Stimulated activated naive CD4-positive, alpha-beta T cell treated with Interleukin-2 at 50 U/mL for 16 hours (primary cell): ENCODE data around the gene KRT6B.
"Not testable (repeated sequence)": the region's sequence is repeated elsewhere in the genome, so short reads cannot be mapped to it uniquely, and the experiment has no call there.

Experiments used
- DNase-seq: peaks from one replicate; lab custom pipeline; 2025; lab: John Stamatoyannopoulos, UW

Gene KRT6B

DNA sequence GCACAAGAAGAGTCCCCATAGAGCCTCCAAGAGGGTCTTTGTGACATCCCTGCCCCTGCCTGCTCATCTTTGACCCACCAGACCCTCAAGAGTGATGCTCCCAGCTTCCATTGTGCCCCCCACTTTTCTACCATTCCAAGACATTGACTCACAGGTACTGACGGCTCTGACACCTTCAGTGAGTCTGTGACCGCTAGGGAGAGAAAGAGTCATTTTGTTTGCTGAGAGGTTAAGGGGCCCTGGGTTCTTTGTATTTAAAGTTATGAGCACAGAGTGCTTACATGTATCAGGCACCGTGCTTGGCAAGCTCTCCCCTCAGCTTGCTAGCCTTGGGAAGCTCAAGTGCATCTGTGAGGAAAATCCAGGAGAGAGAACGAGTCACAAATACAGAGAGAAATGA, 38.7 kb downstream of the KRT6B start:
- DNase-seq: no peak

GRCh38 chr12:52411815-52412214, 40.1 kb downstream of the KRT6B start:
- DNase-seq: no peak

DNA sequence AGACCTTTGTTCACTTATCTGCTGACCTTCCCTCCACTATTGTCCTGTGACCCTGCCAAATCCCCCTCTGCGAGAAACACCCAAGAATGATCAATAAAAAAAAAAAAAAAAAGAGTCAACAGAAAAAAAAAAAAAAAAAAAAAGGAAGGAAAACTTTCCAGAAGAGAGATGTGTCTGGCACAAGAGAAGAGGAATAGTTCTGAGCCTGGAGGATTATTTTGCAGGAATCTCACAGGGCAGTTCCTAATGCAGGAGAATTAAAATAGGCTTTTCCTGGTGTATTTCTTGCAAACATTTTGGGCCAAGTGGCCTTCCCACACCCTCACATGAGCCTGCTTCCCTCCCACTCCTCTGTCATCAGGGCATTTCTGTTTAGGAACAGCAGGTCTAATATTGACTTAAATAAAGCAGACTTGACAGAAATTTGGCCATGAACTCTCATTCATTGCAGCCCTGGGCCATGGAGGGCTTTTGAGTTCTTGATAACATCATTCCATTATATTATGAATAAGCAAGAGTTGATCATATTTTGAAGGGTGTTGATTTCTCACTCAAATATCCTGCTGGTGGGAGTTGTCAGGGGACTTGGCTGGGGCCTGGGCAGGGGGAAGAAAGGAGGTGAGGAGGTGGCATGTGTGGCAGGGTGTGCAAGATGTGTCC, 41.2 kb downstream of the KRT6B start:
- not testable (repeated sequence) for DNase-seq

DNA sequence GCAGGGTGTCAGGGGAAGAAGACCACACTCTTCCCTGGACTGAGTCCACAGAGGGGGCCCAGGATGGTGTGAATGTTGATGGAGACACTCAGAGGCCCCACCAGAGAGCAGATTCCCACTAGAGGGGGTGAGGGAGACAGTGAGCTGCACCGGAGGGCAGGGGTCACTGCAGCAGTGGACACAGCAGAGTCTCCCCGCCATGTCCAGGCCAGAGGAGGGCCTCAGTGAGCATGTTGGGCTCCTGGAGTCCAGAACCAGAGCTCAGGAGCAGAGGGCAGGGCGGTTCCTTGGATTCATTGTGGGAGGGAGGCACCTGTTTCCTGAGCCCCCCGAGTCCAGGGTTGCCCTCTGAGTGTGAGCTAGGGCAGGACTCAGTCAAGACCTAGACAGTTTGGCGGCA, 44.0 kb downstream of the KRT6B start:
- no peak for DNase-seq

GRCh38 chr12:52405922-52406385, 46.0 kb downstream of the KRT6B start, which contains the start of gene KRT82:
Gene KRT82 (minus strand): TSS chr12:52406335. CDS start chr12:52406277, 58 bp downstream.
- DNase-seq: no peak

DNA sequence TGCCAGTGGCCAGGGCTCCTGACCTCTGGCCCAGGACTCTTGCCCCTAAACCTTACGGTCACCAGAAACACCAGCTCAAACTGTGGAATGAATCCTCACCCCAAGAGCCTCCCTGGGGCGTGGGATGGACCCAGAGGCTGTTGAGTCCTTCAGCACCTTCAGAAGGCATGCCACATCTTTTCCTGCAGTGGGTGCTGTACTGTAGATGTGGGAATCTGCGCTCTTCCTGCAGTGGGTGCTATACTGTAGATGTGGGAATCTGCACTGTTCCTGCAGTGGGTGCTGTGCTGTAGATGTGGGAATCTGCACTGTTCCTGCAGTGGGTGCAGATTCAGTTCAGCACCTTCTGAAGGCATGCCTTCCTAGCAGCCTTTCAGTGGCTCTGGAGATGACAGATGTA, 47.0 kb downstream of the KRT6B start:
- no peak for DNase-seq

- DNase-seq: no peak
These were observed 48.4 kb downstream of the KRT6B start for GRCh38 chr12:52403561-52403960.

GRCh38 chr12:52402873-52403540, 48.9 kb downstream of the KRT6B start:
- DNase-seq: no peak

DNA sequence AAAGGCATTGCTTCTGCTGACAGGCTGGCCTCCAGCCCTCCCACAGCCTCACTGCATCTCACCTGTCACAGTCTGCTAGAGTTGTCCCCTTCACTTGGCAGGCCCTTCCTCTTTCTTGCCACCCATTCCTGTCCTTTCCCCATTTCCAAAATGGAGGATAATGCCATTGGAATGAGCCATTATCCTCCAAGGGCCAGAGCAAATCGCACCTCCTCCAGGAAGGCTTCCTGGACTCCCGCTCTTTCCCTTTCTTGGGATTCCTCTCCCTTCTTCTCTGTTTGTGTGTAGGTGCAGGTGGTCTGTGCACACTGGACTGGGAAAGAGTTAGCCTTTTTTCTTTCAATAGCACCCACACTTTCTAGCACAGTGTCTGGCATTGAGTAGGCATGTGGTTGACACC, 49.6 kb downstream of the KRT6B start:
- DNase-seq: no peak

- no peak for DNase-seq
These were observed 50.0 kb downstream of the KRT6B start for GRCh38 chr12:52401926-52402325.

DNA sequence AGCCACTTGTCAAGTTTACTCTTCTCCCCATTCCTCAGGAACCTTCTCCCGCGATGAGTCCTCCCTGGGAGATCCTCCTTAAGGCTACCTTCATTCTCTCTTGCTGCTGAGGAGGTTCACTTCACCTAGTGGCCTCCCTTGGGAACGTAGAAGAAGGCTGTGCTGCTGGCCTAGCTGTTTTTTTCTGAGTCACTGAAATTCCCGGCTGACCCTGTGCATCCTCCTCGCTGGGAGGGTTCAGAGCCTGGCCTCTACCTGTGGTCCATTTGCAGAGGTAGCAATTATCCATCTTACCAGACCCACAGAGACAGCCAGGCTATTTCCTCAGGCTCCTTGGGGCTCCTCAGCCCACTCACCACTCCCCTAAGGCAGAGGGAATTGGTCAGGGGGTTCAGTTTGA, 50.4 kb downstream of the KRT6B start:
- DNase-seq: no peak

- DNase-seq: no peak
These were observed 51.0 kb downstream of the KRT6B start for GRCh38 chr12:52400906-52401305.

DNA sequence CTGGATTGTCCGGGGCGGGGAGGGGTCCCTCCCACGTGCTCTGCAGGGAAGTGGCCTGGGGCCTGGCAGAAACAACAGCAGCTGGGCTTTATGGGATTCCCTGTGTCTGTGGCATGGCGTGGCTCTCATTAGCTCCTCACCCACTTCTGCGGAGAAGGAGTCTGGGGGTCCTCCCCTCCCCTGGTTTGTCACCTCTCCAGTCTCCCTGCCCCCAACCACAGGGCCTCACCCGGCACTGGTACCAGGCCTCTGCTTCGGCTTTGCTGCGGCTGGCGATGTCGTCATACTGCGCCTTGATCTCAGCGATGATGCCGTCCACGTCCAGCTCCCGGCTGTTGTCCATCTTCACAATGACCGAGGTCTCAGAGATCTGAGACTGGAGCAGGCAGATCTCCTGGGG, 52.2 kb downstream of the KRT6B start:
- no peak for DNase-seq

DNA sequence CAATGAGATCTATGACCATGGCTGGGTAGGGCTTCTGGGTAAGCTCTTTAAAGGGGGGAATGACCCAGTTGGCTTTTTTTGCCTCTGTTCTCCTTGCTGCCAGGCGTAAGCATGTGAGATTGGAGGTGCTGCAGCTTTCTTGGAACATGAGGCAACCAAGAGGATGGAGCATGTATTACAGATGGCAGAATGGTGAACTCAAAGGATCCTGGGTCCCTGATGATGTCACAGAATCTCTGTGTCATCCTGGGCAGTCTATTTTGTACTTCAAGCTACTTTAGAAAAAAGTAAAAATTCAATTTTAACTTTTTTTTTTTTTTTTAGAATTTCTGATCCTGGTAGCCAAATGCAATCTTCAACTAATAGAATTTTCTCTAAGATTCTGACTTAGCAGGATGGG, 53.8 kb downstream of the KRT6B start:
- no peak for DNase-seq

GRCh38 chr12:52396656-52397055, 55.3 kb downstream of the KRT6B start:
- DNase-seq: no peak
